EL (cell line): Measurements from ENCODE around the gene TMEM132D.

Experiments used
- DNase-seq: peaks from one replicate; pipeline ENCODE4 v3.0.0-alpha.2; 2016

Gene TMEM132D

GRCh38 chr12:129530984-129531383 lies 372.8 kb downstream of the TMEM132D start:
- DNase-seq: no peak

GRCh38 chr12:129530517-129530916 lies 373.3 kb downstream of the TMEM132D start:
- no peak for DNase-seq

GRCh38 chr12:129527506-129527905 lies 376.3 kb downstream of the TMEM132D start:
- no peak for DNase-seq

GRCh38 chr12:129523621-129524020 lies 380.2 kb downstream of the TMEM132D start:
- DNase-seq: no peak

- no peak for DNase-seq
Measured at GRCh38 chr12:129520739-129521138, 383.1 kb downstream of the TMEM132D start.

GRCh38 chr12:129503802-129504201 lies 400.0 kb downstream of the TMEM132D start:
- no peak for DNase-seq

- no peak for DNase-seq
Measured at GRCh38 chr12:129496226-129496625, 407.6 kb downstream of the TMEM132D start.

- no peak for DNase-seq
Measured at GRCh38 chr12:129494766-129495165, 409.1 kb downstream of the TMEM132D start.

- DNase-seq: no peak
Measured at GRCh38 chr12:129494260-129494659, 409.6 kb downstream of the TMEM132D start.

- no peak for DNase-seq
Measured at GRCh38 chr12:129489100-129489676, 414.6 kb downstream of the TMEM132D start.

- no peak for DNase-seq
Measured at GRCh38 chr12:129486931-129487330, 416.9 kb downstream of the TMEM132D start.

GRCh38 chr12:129483111-129483893 lies 420.5 kb downstream of the TMEM132D start:
- no peak for DNase-seq

- DNase-seq: no peak
Measured at GRCh38 chr12:129481921-129482320, 421.9 kb downstream of the TMEM132D start.

GRCh38 chr12:129470196-129470595 lies 433.6 kb downstream of the TMEM132D start:
- DNase-seq: no peak

GRCh38 chr12:129467726-129468125 lies 436.1 kb downstream of the TMEM132D start:
- no peak for DNase-seq

GRCh38 chr12:129467289-129467688 lies 436.5 kb downstream of the TMEM132D start:
- DNase-seq: no peak

GRCh38 chr12:129466499-129466898 lies 437.3 kb downstream of the TMEM132D start:
- no peak for DNase-seq

GRCh38 chr12:129459886-129460285 lies 443.9 kb downstream of the TMEM132D start:
- DNase-seq: no peak

GRCh38 chr12:129446696-129447095 lies 457.1 kb downstream of the TMEM132D start:
- no peak for DNase-seq

GRCh38 chr12:129440278-129440677 lies 463.5 kb downstream of the TMEM132D start:
- no peak for DNase-seq

- no peak for DNase-seq
Measured at GRCh38 chr12:129434790-129435189, 469.0 kb downstream of the TMEM132D start.

GRCh38 chr12:129428240-129428936 lies 475.4 kb downstream of the TMEM132D start:
- DNase-seq: no peak

GRCh38 chr12:129423041-129423580 lies 480.7 kb downstream of the TMEM132D start:
- DNase-seq: no peak

GRCh38 chr12:129413295-129413694 lies 490.5 kb downstream of the TMEM132D start:
- DNase-seq: no peak
